Astrocyte of the spinal cord (primary cell): ENCODE data around the gene PFKFB2.

ENCODE experiments used
- DNase-seq: peaks from one replicate; pipeline ENCODE4 v3.0.0; 2011; ENCODE audit warnings: low read depth, low spot score
- H3K4me3 ChIP-seq: 2 replicates; pipeline ENCODE4 v1.5.1; 2011; ENCODE audit warnings: low read depth, mild to moderate bottlenecking, low read length, moderate library complexity
- in situ Hi-C: cut with HindIII; loops from 2 replicates; pipeline ENCODE4 v1.10.0; 2017; ENCODE audit warnings: low sequenced_read_pairs
- TF ChIP-seq, protein P1 (sequence below): IDR thresholded peaks from 2 replicates; pipeline ENCODE4 v1.5.1; 2012; ENCODE audit warnings: low read depth, mild to moderate bottlenecking, low read length, inconsistent platforms

PFKFB2 gene

DNA sequence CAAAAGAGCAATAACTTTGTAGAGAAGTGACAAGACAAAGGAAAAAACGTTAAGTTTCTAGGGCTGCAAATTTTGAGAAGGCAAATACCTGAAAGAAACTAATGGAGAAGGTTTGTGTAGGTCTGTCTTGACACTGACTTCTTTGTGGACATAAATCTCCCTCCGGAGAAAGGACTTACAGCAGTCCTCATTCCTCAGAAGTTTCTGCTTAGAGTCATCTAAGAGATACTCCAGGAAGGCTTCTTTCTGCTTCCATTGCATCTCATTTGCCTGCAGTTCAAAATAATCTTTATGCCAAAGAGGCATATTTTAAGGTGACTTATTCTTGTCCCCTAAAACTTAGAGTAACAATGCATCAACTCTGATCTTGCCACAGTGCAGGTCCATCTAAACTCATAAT, 31.2 kb downstream of the PFKFB2 start:
- no peak overlapping the region for H3K4me3 ChIP-seq
- TF ChIP-seq, protein P1, sequence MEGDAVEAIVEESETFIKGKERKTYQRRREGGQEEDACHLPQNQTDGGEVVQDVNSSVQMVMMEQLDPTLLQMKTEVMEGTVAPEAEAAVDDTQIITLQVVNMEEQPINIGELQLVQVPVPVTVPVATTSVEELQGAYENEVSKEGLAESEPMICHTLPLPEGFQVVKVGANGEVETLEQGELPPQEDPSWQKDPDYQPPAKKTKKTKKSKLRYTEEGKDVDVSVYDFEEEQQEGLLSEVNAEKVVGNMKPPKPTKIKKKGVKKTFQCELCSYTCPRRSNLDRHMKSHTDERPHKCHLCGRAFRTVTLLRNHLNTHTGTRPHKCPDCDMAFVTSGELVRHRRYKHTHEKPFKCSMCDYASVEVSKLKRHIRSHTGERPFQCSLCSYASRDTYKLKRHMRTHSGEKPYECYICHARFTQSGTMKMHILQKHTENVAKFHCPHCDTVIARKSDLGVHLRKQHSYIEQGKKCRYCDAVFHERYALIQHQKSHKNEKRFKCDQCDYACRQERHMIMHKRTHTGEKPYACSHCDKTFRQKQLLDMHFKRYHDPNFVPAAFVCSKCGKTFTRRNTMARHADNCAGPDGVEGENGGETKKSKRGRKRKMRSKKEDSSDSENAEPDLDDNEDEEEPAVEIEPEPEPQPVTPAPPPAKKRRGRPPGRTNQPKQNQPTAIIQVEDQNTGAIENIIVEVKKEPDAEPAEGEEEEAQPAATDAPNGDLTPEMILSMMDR: no peak
- no peak for DNase-seq
- in situ Hi-C loops: no loop called here

DNA sequence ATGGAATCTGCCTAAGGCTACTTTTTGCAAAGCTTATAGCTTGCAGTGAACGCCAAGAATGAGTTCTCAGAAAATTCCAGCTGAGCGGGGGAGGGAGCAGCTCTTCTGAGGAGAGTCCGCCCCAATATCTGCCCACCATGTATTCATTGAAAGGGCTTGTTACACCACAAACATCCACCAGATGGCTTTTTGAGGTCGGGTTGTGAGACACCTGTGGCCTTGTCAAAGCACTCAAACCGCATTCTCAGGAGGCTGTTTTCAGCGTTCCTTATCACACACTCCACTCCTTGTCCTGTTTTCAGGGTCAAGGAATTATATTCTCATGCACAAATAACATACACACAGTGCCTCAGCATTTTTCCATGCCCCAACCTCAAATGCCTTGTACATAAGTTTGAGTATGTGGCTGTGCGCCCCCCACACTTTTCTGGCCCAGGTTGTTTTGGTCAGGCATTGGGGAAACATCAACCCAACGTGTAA, 31.7 kb downstream of the PFKFB2 start:
- TF ChIP-seq, protein P1: peak; percentile 59
- no peak overlapping the region for H3K4me3 ChIP-seq
- in situ Hi-C loops: no loop called here
- DNase-seq: peak; percentile 65

DNA sequence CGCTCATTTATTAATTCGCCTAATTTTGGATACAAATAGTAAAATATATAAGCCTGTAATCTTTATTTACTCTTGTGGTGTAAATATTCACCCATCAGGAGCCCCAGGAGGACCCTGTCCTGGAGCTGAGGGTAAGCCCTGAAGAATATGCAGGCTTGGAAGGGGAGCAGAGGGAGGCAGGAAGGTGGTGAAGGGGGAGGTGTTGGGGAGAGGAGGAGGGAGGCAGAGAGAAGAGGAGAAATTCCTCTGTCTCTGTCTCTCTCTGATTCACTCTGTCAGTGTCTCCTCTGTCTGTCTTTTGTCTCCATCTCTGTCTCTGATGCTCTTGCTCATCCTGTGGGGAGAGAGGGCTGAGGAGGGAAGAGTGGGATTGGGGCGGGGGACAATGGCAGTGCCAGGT, 32.8 kb downstream of the PFKFB2 start:
- in situ Hi-C loops: no loop called here
- DNase-seq: no peak
- TF ChIP-seq, protein P1: no peak
- no peak overlapping the region for H3K4me3 ChIP-seq

DNA sequence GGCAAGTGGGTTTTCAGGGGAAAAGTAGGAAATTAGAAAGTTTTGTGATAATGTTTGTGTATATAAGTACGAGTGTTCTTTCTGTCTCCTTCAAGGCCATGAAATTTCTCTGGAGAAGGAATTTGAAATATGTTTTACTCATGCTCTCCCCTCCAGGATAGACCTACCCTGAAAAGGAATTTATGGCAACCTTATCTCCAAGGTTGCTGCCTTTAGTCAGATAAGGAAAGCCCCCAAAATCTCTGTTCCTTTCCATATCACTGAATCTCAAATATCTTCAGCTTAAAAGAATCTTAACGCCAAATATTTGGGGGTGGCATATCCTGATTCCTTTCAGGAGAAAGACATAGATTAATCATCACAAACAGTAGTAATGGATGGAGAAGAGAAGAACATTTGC, 35.1 kb downstream of the PFKFB2 start:
- TF ChIP-seq, protein P1: no peak
- in situ Hi-C loops: no loop called here
- H3K4me3 ChIP-seq: no peak overlapping the region
- DNase-seq: no peak

DNA sequence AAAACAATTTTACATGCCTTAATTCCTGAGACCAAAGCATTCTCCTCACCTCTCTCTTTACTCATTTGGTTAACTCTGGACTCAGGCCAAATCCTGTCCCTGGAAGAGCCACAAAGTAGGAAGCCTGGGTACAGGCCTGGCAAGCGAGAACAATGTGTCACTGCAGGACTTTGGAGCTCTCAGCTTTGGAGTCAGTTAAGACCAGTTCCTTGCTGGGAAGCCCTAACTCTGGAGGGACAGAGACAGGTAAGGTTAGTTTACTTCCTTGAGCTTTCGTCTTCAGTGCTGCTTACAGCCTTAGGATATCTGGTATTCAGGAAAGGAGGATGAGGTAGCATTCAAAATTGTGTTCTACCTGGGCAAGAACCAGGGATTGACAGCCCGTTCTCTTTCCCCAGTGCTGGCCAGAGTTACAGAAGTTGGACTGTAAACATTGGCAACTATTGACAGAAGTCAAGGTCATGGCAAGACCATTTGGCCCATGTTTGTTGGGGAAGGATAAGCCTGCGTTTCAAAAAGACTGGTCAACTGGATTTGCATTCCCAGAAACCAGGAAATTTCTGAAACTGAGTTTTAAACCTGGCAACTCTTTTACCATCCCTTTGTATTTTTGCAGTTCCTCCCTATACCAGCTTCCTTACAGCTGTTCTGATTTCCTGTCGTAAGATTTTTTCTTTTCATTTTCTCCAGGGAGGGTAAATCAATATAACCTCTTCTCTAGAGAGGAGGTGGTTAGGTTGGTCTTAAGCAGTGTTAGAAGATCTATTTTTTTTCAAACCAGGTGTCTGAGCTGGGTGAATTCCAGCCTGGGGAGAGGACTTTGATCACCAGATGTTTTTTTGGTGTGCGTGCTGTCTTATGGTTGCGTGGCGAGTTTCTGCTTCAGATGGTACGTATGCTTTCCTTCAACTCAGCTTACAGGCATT, 35.9 kb downstream of the PFKFB2 start, which contains the start of gene C4BPB:
Gene C4BPB (plus strand): TSS at position 160 of the 926 bp plus-strand sequence. CDS start 672 bp downstream, at position 832.
- in situ Hi-C loops: no loop called here
- DNase-seq: no peak

DNA sequence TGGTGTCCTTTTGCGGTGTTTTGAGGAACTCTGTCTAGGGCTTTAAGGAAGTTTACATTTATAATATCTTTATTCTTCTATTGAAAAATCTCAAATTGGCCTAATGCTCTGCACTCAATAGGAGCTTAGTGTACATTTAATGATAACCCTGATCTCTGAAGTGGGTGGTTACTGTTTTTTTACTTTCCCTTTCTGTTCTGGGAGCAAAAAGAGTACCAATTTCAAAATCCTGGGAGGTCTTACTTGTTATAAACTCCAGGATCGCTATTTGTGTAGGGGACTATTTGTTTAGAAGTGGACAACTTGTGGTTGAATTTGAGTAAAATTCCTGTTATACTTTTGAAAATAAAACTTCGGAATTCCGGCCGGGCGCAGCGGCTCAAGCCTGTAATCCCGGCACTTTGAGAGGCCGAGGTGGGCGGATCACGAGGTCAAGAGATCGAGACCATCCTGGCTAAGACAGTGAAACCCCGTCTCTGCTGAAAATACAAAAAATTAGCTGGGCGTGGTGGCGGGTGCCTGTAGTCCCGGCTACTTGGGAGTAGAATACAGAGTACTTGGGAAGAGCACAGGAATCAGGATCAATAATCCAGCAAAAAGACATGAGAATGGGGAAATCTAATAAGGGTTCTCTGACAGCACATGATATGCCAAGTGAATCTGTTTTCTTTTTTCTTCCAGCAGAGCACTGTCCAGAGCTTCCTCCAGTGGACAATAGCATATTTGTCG, 36.7 kb downstream of the PFKFB2 start:
- no peak overlapping the region for H3K4me3 ChIP-seq
- TF ChIP-seq, protein P1: no peak
- in situ Hi-C loops: no loop called here
- no peak for DNase-seq

More for the DNA sequence above, 35.9 kb downstream of the PFKFB2 start, which contains the start of gene C4BPB:
- TF ChIP-seq, protein P1: no peak
- no peak within 1 kb of the TSS for H3K4me3 ChIP-seq
